Omental fat pad (tissue), 4 donors: ENCODE data around the gene HDLBP. TPM values are rescaled to one million over a fixed set of nuclear protein-coding genes. Genes with fewer than 3 reads are reported as not detected.

Source experiments
- ATAC-seq: fragments of 150-250 bp; one replicate; pipeline ENCODE4 v1.9.1; 2016; ENCODE audit warnings: mild to moderate bottlenecking, moderate library complexity; ENCODE audit not compliant: low FRiP score
- DNase-seq: peaks from one replicate; pipeline ENCODE4 v3.0.0-alpha.2; 2019; ENCODE audit warnings: low spot score
- total RNA-seq, 4 donors: library from RNA; depleted of rRNA; stranded (reverse); fragments of >200 nt; gene quantifications; one replicate each; pipeline ENCODE4 v1.1.0, GENCODE V29; 2016
- TF ChIP-seq, protein P1 (sequence below), 3 donors: fragments of 450-650 bp; IDR thresholded peaks; one replicate each; pipeline ENCODE4 v1.5.1; 2016 to 2017; ENCODE audit warnings: antibody characterized with exemption in 3 of 3, mild to moderate bottlenecking in 3 of 3, moderate library complexity in 2 of 3

The HDLBP gene
- total RNA-seq, 4 donors from 2014 or later = 356 to 471 (median 416) TPM

GRCh38 chr2:241224018-241224850 lies 91.2 kb downstream of the HDLBP start:
- ATAC-seq (no peak), DNase-seq (no peak)
- TF ChIP-seq, protein P1, sequence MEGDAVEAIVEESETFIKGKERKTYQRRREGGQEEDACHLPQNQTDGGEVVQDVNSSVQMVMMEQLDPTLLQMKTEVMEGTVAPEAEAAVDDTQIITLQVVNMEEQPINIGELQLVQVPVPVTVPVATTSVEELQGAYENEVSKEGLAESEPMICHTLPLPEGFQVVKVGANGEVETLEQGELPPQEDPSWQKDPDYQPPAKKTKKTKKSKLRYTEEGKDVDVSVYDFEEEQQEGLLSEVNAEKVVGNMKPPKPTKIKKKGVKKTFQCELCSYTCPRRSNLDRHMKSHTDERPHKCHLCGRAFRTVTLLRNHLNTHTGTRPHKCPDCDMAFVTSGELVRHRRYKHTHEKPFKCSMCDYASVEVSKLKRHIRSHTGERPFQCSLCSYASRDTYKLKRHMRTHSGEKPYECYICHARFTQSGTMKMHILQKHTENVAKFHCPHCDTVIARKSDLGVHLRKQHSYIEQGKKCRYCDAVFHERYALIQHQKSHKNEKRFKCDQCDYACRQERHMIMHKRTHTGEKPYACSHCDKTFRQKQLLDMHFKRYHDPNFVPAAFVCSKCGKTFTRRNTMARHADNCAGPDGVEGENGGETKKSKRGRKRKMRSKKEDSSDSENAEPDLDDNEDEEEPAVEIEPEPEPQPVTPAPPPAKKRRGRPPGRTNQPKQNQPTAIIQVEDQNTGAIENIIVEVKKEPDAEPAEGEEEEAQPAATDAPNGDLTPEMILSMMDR (IDR thresholded peaks at IDR 0.05) = no peak

DNA sequence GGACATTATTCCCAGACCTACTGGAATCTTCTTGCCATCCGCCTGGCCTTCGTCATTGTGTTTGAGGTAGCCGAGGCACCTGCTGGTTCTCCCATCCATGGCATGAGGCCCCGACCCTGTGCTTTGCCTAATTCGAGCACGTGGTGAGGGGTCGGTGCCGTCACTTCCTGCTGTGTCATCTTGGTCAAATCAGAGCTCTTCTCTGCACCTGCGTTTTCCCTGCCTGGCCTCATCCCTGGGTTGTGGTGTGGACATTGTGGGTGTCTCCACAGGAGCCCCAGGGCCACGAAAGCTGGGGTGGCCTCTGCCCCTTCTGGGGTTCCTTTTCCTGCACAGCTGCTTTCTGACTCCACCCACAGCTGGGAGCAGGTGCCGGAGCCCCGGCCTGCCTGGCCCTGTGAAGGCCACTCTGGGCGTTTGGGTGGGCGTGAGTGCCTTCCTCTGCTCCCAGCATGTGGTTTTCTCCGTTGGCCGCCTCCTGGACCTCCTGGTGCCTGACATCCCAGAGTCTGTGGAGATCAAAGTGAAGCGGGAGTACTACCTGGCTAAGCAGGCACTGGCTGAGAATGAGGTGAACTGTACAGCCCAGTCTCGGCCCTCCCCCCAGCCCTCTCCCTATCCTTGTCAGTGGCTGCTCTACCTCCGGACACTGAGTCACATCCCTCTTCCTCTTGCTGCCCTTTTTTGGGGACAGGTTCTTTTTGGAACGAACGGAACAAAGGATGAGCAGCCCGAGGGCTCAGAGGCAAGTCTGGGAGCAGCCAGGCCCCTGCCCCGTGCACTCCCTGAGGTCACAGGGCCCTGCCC lies 92.1 kb downstream of the HDLBP start:
- ATAC-seq (no peak), DNase-seq (no peak)
- TF ChIP-seq, protein P1 (IDR thresholded peaks at IDR 0.05) = no peak

- TF ChIP-seq, protein P1 (IDR thresholded peaks at IDR 0.05) = no peak
- DNase-seq (no peak), ATAC-seq (no peak)
Observed at GRCh38 chr2:241219856-241220356, 95.6 kb downstream of the HDLBP start.

DNA sequence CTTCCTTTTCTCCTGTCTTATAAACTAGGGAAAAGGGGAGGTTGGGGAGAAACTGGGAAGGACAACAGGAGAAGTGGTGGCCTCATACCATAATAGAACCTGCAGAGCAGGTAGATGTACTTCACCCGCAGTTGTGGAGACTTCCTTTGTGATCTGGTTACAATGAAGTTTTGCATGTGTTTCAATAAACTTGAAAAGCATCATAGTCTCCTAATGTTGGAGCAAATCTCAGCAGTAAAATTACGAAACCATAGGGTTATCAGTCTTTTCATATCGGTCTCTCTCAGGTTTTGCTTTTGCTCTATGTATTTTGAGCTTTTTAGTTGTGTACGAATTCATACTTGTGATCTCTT lies 96.5 kb downstream of the HDLBP start:
- no peak for ATAC-seq
- TF ChIP-seq, protein P1 (IDR thresholded peaks at IDR 0.05) = no peak
- DNase-seq = no peak

- DNase-seq (peak; percentile 36), ATAC-seq (peak; percentile 56)
- TF ChIP-seq, protein P1 (IDR thresholded peaks at IDR 0.05) = no peak
Observed at GRCh38 chr2:241218131-241219029, 97.1 kb downstream of the HDLBP start.

DNA sequence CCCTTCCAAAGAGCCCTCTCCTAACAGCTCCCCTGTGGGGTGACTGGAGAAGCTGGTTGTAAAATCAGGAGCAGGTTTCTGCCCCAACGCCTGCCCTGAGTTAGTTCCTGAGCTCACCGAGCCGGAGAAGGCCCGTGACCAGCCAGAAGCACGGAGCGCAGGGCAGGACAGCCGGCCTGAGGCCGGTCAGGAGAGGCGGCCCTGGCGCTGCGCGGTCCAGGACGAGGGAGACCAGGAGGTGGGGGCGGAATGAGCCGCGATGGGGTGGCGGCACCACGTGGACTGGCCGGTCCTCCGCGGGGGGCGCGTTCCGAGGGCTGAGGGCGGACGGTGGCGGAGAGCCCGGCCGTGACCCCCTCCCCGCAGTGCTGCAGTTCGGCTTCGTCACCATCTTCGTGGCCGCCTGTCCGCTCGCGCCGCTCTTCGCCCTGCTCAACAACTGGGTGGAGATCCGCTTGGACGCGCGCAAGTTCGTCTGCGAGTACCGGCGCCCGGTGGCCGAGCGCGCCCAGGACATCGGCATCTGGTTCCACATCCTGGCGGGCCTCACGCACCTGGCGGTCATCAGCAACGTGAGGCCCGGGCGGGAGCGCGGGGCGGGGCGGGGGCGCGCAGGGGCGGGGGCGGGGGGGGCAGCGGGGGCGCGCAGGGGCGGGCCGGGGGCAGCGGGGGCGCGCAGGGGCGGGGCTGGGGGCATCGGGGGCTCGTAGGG lies 98.0 kb downstream of the HDLBP start:
- peak; percentile 80 for ATAC-seq
- peak; percentile 34 for DNase-seq
- TF ChIP-seq, protein P1 (IDR thresholded peaks at IDR 0.05) = no peak
